ENCODE measurements around the gene RNF223. TPM values are rescaled to one million over a fixed set of nuclear protein-coding genes. Genes with fewer than 3 reads are reported as not detected.
A peak's percentile ranks its signal among the peaks of the same experiment; 100 is the strongest.

RNF223 gene
- total RNA-seq, 4 donors from 2014 or later, result 1.3 TPM; not detected in 3

DNA sequence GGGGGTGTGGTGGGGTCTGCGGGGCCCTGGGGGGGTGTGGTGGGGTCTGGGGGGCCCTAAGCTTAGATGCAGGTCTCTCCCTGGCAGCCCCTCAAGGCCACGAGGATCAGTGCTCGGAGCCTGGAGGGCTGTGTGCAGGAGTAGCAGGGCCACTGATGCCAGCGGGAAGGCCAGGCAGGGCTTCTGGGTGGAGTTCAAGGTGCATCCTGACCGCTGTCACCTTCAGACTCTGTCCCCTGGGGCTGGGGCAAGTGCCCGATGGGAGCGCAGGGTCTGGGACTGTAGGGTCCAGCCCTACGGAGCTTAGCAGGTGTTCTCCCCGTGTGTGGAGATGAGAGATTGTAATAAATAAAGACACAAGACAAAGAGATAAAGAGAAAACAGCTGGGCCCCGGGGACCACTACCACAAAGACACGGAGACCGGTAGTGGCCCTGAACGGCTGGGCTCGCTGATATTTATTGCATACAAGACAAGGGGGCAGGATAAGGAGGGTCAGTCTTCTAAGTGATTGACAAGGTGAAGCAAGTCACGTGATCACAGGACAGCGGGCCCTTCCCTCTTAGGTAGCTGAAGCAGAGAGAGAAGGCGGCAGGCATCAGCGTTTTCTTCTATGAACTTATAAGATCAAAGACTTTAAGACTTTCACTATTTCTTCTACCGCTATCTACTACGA, 8.7 kb downstream of the RNF223 start:
- Histone ChIP-seq H3K9me3 (no peaks in the 10 kb centered on the region), H3K4me3 (no peak overlapping the region), H3K27ac (no peak overlapping the region), H3K4me1 (peaks cover 3 to 34% (median 27%) of the 10 kb centered on the region in 4 donors), H3K27me3 (peaks cover 0 to 25% of the 10 kb centered on the region in 2 donors), H3K36me3 (no peaks in the 10 kb centered on the region)
- DNase-seq, result peak in 1 of 3 donors; percentile 70
- TF ChIP-seq CTCF (IDR thresholded peaks at IDR 0.05) (no peak), POLR2A (IDR thresholded peaks at IDR 0.05) (no peak)

DNA sequence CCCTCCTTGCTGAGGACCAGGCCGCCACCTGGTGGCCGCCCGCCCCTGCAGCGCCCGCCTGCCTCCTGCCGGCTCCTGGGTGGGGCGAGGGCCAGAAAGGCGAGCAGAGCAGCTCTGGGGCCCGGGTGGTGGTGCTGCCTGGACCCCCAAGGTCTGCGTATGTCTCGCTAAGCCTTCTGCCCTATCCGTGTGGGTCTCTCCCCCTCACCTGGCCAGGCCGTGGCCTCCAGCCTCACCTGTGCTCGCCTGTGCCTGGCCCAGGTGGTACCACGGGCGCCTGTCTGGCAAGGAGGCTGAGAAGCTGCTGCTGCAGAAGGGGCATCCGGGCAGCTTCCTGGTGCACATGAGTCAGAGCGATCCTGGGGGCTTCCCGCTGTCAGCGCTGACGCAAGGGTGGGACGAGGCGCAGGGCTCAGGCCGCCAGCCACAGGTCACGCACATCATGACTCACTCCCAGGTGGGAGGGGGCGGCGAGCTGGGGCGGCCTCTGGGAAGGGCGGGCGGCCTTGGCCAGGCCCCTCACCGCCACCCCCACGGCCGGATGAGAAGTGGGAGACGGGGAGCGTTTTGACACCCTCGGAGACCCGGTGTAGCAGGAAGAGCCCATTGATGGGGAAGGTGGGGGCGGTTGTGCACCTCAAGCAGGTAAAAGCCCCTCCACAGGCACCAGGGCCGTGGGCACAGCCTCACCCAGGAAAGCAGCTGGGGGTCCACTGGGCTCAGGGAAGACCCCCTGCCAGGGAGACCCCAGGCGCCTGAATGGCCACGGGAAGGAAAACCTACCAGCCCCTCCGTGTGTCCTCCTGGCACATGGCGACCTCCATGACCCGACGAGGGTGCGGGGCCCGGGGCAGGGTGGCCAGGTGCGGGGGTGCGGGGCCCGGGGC, 9.9 kb downstream of the RNF223 start:
- peak; percentile 66 to 85 (median 82) for DNase-seq
- no peaks in the 10 kb centered on the region for H3K36me3 ChIP-seq
- H3K9me3 ChIP-seq, result peaks cover 0 to 4% (median 0%) of the 10 kb centered on the region in 4 donors
- H3K27ac ChIP-seq, result no peak overlapping the region
- H3K4me1 ChIP-seq, result peaks cover 3 to 36% (median 30%) of the 10 kb centered on the region in 4 donors
- H3K4me3 ChIP-seq, result peak overlapping the region in 2 of 4 donors; percentile 15 to 16
- H3K27me3 ChIP-seq, result peaks cover 0 to 33% of the 10 kb centered on the region in 2 donors
- TF ChIP-seq CTCF (IDR thresholded peaks at IDR 0.05), result peak; percentile 70 to 95 (median 90)
- TF ChIP-seq POLR2A (IDR thresholded peaks at IDR 0.05), result no peak

GRCh38 chr1:1063261-1063944, 10.7 kb downstream of the RNF223 start:
- Histone ChIP-seq H3K4me3 (no peak overlapping the region), H3K4me1 (peaks cover 3 to 38% (median 31%) of the 10 kb centered on the region in 4 donors), H3K36me3 (no peaks in the 10 kb centered on the region), H3K9me3 (peaks cover 0 to 4% (median 0%) of the 10 kb centered on the region in 4 donors), H3K27me3 (peaks cover 0 to 40% of the 10 kb centered on the region in 2 donors), H3K27ac (no peak overlapping the region)
- no peak for DNase-seq
- TF ChIP-seq CTCF (IDR thresholded peaks at IDR 0.05) (no peak), POLR2A (IDR thresholded peaks at IDR 0.05) (no peak)

- Histone ChIP-seq H3K27me3 (peaks cover 0 to 42% of the 10 kb centered on the region in 2 donors), H3K9me3 (peaks cover 0 to 4% (median 0%) of the 10 kb centered on the region in 4 donors), H3K36me3 (no peaks in the 10 kb centered on the region), H3K27ac (no peak overlapping the region), H3K4me3 (no peak overlapping the region), H3K4me1 (peaks cover 3 to 34% (median 26%) of the 10 kb centered on the region in 4 donors)
- DNase-seq, result no peak
- TF ChIP-seq CTCF (IDR thresholded peaks at IDR 0.05) (no peak), POLR2A (IDR thresholded peaks at IDR 0.05) (no peak)
These were observed 11.6 kb downstream of the RNF223 start for GRCh38 chr1:1062348-1063163.
